ENCODE measurements around the gene SLC4A8.

DNA sequence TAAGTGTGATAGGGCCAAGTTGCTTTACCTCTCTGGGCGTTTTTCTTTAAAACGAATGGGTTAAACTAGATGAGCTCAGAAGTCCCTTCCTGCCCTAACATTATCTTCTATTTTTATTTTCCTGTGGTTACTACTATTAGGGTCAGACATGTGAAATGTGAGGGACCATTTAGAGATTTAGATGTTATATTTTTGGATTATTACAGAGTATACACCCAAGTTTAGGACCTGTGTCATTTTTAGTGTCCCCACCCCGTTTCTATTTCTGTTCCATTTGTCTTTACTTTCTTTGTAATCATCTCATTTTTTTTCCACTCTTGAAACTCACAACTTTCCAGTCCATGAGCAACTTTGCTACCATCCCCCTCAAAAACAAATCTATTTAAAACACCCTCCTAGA lies 56.3 kb downstream of the SLC4A8 start:
- TF ChIP-seq, protein P1, sequence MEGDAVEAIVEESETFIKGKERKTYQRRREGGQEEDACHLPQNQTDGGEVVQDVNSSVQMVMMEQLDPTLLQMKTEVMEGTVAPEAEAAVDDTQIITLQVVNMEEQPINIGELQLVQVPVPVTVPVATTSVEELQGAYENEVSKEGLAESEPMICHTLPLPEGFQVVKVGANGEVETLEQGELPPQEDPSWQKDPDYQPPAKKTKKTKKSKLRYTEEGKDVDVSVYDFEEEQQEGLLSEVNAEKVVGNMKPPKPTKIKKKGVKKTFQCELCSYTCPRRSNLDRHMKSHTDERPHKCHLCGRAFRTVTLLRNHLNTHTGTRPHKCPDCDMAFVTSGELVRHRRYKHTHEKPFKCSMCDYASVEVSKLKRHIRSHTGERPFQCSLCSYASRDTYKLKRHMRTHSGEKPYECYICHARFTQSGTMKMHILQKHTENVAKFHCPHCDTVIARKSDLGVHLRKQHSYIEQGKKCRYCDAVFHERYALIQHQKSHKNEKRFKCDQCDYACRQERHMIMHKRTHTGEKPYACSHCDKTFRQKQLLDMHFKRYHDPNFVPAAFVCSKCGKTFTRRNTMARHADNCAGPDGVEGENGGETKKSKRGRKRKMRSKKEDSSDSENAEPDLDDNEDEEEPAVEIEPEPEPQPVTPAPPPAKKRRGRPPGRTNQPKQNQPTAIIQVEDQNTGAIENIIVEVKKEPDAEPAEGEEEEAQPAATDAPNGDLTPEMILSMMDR (IDR thresholded peaks at IDR 0.05) = no peak
- TF ChIP-seq POLR2AphosphoS5 (IDR thresholded peaks at IDR 0.05) (no peak), POLR2A (IDR thresholded peaks at IDR 0.05) (no peak)
